GM12878 (cell line): Measurements from ENCODE around the gene NXN.

Experiments
- ATF2 ChIP-seq: IDR thresholded peaks from 2 replicates; pipeline ENCODE4 v1.6.1; 2012; ENCODE audit warnings: low read length, inconsistent platforms
- CTCF ChIP-seq, 3 experiments: IDR thresholded peaks in 2 of 3; conservative IDR thresholded peaks in 1 of 3; 2 replicates each; pipeline ENCODE4 v1.5.1; 2011; ENCODE audit warnings: low read depth in 3 of 3, low read length in 3 of 3, mild to moderate bottlenecking in 3 of 3, control low read depth in 2 of 3, moderate library complexity in 2 of 3, inconsistent platforms in 1 of 3, mixed read lengths in 1 of 3; ENCODE audit not compliant: control insufficient read depth in 2 of 3, insufficient read depth in 1 of 3; ENCODE audit errors: extremely low read depth in 1 of 3
- KLF5 ChIP-seq: fragments of 450-650 bp; IDR thresholded peaks from 2 replicates; pipeline ENCODE4 v1.6.1; 2014; ENCODE audit warnings: mild to moderate bottlenecking; ENCODE audit not compliant: partially characterized antibody
- POLR2A ChIP-seq: IDR thresholded peaks from 2 replicates; pipeline ENCODE4 v1.6.1; 2011; ENCODE audit warnings: low read depth, mild to moderate bottlenecking, low read length
- SP1 ChIP-seq: IDR thresholded peaks from one replicate; pipeline ENCODE4 v1.6.1; 2011; ENCODE audit warnings: low read depth, low read length
- ZNF207 ChIP-seq: fragments of 450-650 bp; IDR thresholded peaks from 2 replicates; pipeline ENCODE4 v1.6.1; 2014; ENCODE audit warnings: antibody characterized with exemption, mild to moderate bottlenecking, borderline replicate concordance

- no peak for TF ChIP-seq ZNF207
- no peak for TF ChIP-seq SP1
- TF ChIP-seq KLF5, result no peak
- no peak for TF ChIP-seq CTCF (IDR thresholded peaks at IDR 0.05 in 2 of 3, conservative IDR thresholded peaks at IDR 0.05 in 1 of 3; ENCODE audit: control insufficient read depth in 2 of 3, extremely low read depth in 1 of 3, insufficient read depth in 1 of 3, low read depth in 3 of 3, low read length in 3 of 3)
- no peak for TF ChIP-seq ATF2
- no peak for TF ChIP-seq POLR2A
These were observed 187.3 kb downstream of the NXN start for GRCh38 chr17:792277-792676.
